HCT116 (cell line): ENCODE data around the gene UBAP2L. TPM values are rescaled to one million over a fixed set of nuclear protein-coding genes. Genes with fewer than 3 reads are reported as not detected.

Experiments used
- ATAC-seq: fragments of 200-7000 bp; cut with Tn5 transposase; 2 replicates; pipeline ENCODE4 v1.9.1; 2020; ENCODE audit warnings: mild to moderate bottlenecking, moderate library complexity
- BruUV-seq: library from RNA; stranded (reverse); fragments of 400-500 nt; replicated peaks from 2 replicates; lab custom pipeline; 2021; lab: Mats Ljungman, UMichigan
- CTCF ChIA-PET: fragments of 300-600 bp; sonication (Branson Sonifier 250); formaldehyde crosslinking; loops from one replicate; lab custom pipeline; 2021; ENCODE audit warnings: antibody characterized with exemption; lab: Charles Lee
- POLR2A ChIA-PET: fragments of 300-600, 350-600 bp; sonication (Branson Sonifier 250); formaldehyde crosslinking; loops from one replicate; lab custom pipeline; 2021; ENCODE audit warnings: antibody characterized with exemption; lab: Charles Lee
- RAD21 ChIA-PET, 2 experiments: fragments of 300-600 bp; sonication (Branson Sonifier 250); formaldehyde crosslinking; loops; one replicate each; lab custom pipeline; 2023; ENCODE audit warnings: low total read pairs in 2 of 2; ENCODE audit not compliant: uncharacterized antibody in 2 of 2, unreplicated experiment in 2 of 2, low non-redundant PET in 1 of 2; lab: Charles Lee
- DNase-seq: peaks from one replicate; pipeline ENCODE4 v3.0.0-alpha.2; 2010; ENCODE audit warnings: low read depth, low spot score
- H2AFZ ChIP-seq: fragments of 200-600 bp; shearing (Covaris generic), sonication (generic); 2 replicates; pipeline ENCODE4 v1.6.1; 2017; ENCODE audit warnings: low read depth, mixed run types, mixed read lengths, antibody characterized with exemption, low read length; ENCODE audit not compliant: poor library complexity, severe bottlenecking
- H3K27ac ChIP-seq: 2 replicates; pipeline ENCODE4 v1.5.1; 2012; ENCODE audit warnings: low read depth, low read length
- H3K27me3 ChIP-seq: fragments of 200-600 bp; sonication (generic); 2 replicates; pipeline ENCODE4 v1.6.1; 2016; ENCODE audit warnings: mixed run types, low read length, mixed read lengths; ENCODE audit not compliant: insufficient read depth
- H3K36me3 ChIP-seq, 2 experiments: fragments of 200-500 bp in 1 of 2; fragments of 200-600 bp in 1 of 2; sonication (Bioruptor generic) in 1 of 2; sonication (generic) in 1 of 2; 2 replicates each; pipeline versions ENCODE4 v1.5.1 to v1.6.1; 2014 to 2016; ENCODE audit warnings: low read length in 2 of 2, inconsistent platforms in 1 of 2, mixed read lengths in 1 of 2, mixed run types in 1 of 2; ENCODE audit not compliant: insufficient read depth in 2 of 2, control insufficient read depth in 1 of 2
- H3K4me1 ChIP-seq, 2 experiments: fragments of 200-600 bp in 1 of 2; sonication (generic) in 1 of 2; 2 replicates each; pipeline versions ENCODE4 v1.5.1 to v1.6.1; 2012 to 2017; ENCODE audit warnings: low read length in 2 of 2, inconsistent platforms in 1 of 2, mild to moderate bottlenecking in 1 of 2, mixed read lengths in 1 of 2, mixed run types in 1 of 2, moderate library complexity in 1 of 2; ENCODE audit not compliant: insufficient read depth in 2 of 2, control insufficient read depth in 1 of 2
- H3K4me2 ChIP-seq: fragments of 200-600 bp; sonication (generic); 2 replicates; pipeline ENCODE4 v1.6.1; 2017; ENCODE audit warnings: mixed run types, low read length, mixed read lengths
- H3K4me3 ChIP-seq, 2 experiments: fragments of 200-600 bp in 1 of 2; sonication (generic) in 1 of 2; replicated peaks in 1 of 2; 2 replicates each; pipeline ENCODE4 v1.5.1; 2011 to 2016; ENCODE audit warnings: low read length in 2 of 2, control low read depth in 1 of 2, low read depth in 1 of 2, mild to moderate bottlenecking in 1 of 2, mixed read lengths in 1 of 2, mixed run types in 1 of 2
- H3K79me2 ChIP-seq: fragments of 200-600 bp; sonication (generic); 2 replicates; pipeline ENCODE4 v1.6.1; 2017; ENCODE audit warnings: mild to moderate bottlenecking, mixed run types, low read length, moderate library complexity, mixed read lengths; ENCODE audit not compliant: insufficient read depth
- H3K9ac ChIP-seq: fragments of 200-600 bp; sonication (generic); 2 replicates; pipeline ENCODE4 v1.6.1; 2016; ENCODE audit warnings: low read length, mixed read lengths
- H3K9me2 ChIP-seq: fragments of 200-600 bp; sonication (generic), shearing (Covaris generic); 2 replicates; pipeline ENCODE4 v1.6.1; 2017; ENCODE audit warnings: mixed run types, mild to moderate bottlenecking, moderate library complexity; ENCODE audit not compliant: insufficient read depth
- H3K9me3 ChIP-seq, 2 experiments: fragments of 200-500 bp in 1 of 2; fragments of 200-600 bp in 1 of 2; sonication (Bioruptor generic) in 1 of 2; sonication (generic) in 1 of 2; 2 replicates each; pipeline ENCODE4 v1.6.1; 2014 to 2017; ENCODE audit warnings: low read length in 2 of 2, mixed read lengths in 2 of 2, inconsistent platforms in 1 of 2, low read depth in 1 of 2, mild to moderate bottlenecking in 1 of 2, mixed run types in 1 of 2, moderate library complexity in 1 of 2; ENCODE audit not compliant: control insufficient read depth in 1 of 2, insufficient read depth in 1 of 2
- H4K20me1 ChIP-seq: fragments of 200-600 bp; sonication (generic), shearing (Covaris generic); 2 replicates; pipeline ENCODE4 v1.6.1; 2017; ENCODE audit warnings: mixed run types, mild to moderate bottlenecking, moderate library complexity; ENCODE audit not compliant: insufficient read depth
- ATF3 ChIP-seq: IDR thresholded peaks from 2 replicates; pipeline ENCODE4 v1.6.1; 2012
- CEBPB ChIP-seq: IDR thresholded peaks from 2 replicates; pipeline ENCODE4 v1.6.1; 2012; ENCODE audit warnings: low read depth
- CTCF ChIP-seq, 3 experiments: fragments of 200-600 bp in 1 of 3; sonication (generic) in 1 of 3; IDR thresholded peaks in 2 of 3; conservative IDR thresholded peaks in 1 of 3; 2 replicates each; pipeline ENCODE4 v1.5.1; 2012 to 2017; ENCODE audit warnings: low read depth in 2 of 3, low read length in 2 of 3, antibody characterized with exemption in 1 of 3, borderline replicate concordance in 1 of 3, control low read depth in 1 of 3, mild to moderate bottlenecking in 1 of 3, mixed read lengths in 1 of 3, mixed run types in 1 of 3, moderate library complexity in 1 of 3; ENCODE audit not compliant: insufficient read depth in 1 of 3
- EZH2 ChIP-seq: fragments of 200-600 bp; sonication (generic); IDR thresholded peaks from 2 replicates; pipeline ENCODE4 v1.6.1; 2017; ENCODE audit warnings: antibody characterized with exemption, mixed run types
- EZH2phosphoT487 ChIP-seq: fragments of 200-600 bp; IDR thresholded peaks from 2 replicates; pipeline ENCODE4 v1.6.1; 2018; ENCODE audit warnings: antibody characterized with exemption, borderline replicate concordance
- FOSL1 ChIP-seq: IDR thresholded peaks from 2 replicates; pipeline ENCODE4 v1.6.1; 2012; ENCODE audit warnings: low read depth
- JUND ChIP-seq: IDR thresholded peaks from 2 replicates; pipeline ENCODE4 v1.6.1; 2012
- MAX ChIP-seq: IDR thresholded peaks from 2 replicates; pipeline ENCODE4 v1.6.1; 2012
- POLR2A ChIP-seq: IDR thresholded peaks from 2 replicates; pipeline ENCODE4 v1.7.0; 2011; ENCODE audit warnings: borderline replicate concordance; ENCODE audit not compliant: insufficient read depth, insufficient read length; ENCODE audit errors: extremely low read depth
- POLR2AphosphoS5 ChIP-seq: IDR thresholded peaks from 2 replicates; pipeline ENCODE4 v1.6.1; 2011; ENCODE audit warnings: mild to moderate bottlenecking, low read depth, low read length, moderate library complexity
- REST ChIP-seq: IDR thresholded peaks from 2 replicates; pipeline ENCODE4 v1.6.1; 2012; ENCODE audit warnings: low read depth
- SIN3A ChIP-seq: IDR thresholded peaks from 2 replicates; pipeline ENCODE4 v1.6.1; 2012; ENCODE audit warnings: low read depth
- SRF ChIP-seq: IDR thresholded peaks from 2 replicates; pipeline ENCODE4 v1.6.1; 2012; ENCODE audit warnings: low read depth
- TCF7L2 ChIP-seq: IDR thresholded peaks from 2 replicates; pipeline ENCODE4 v1.7.0; 2011; ENCODE audit warnings: borderline replicate concordance, inconsistent platforms; ENCODE audit not compliant: insufficient read depth, insufficient read length; ENCODE audit errors: extremely low read depth
- ZBTB33 ChIP-seq: IDR thresholded peaks from 2 replicates; pipeline ENCODE4 v1.6.1; 2011; ENCODE audit warnings: mild to moderate bottlenecking, low read length, moderate library complexity; ENCODE audit not compliant: insufficient replicate concordance; ENCODE audit errors: extremely low read depth
- ZFX ChIP-seq: fragments of 450-650 bp; IDR thresholded peaks from 2 replicates; pipeline ENCODE4 v1.6.1; 2017
- ZNF274 ChIP-seq: fragments of 200-500 bp; sonication (Bioruptor generic); IDR thresholded peaks from 2 replicates; pipeline ENCODE4 v1.6.1; 2014; ENCODE audit warnings: mild to moderate bottlenecking, low read depth, low read length, inconsistent platforms
- intact Hi-C: fragments of 100-400 bp; cut with micrococcal nuclease; formaldehyde crosslinking; loops from 2 replicates; pipeline ENCODE4 v1.10.0; 2022
- total RNA-seq: library from RNA; stranded (reverse); gene quantifications from one replicate; pipeline ENCODE4 v1.2.1, GENCODE V29; 2021; ENCODE audit not compliant: unreplicated experiment

UBAP2L gene
- total RNA-seq, 1 experiment from 2014 or later = 189 TPM

- ChIA-PET RAD21 (interaction anchor here in 1 of 2 experiments (1.4 kb wide), 1 partner anchor 73 kb away, joined by 11 read pairs; no protein-coding TSS in a partner anchor), POLR2A (interaction anchor here (0.7 kb wide), 1 partner anchor 236 kb away, joined by 4 read pairs; no protein-coding TSS in a partner anchor), CTCF (interaction anchor here (1.5 to 1.8 kb wide), 2 partner anchors 73 to 274 kb away, joined by 6 to 16 read pairs; no protein-coding TSS in a partner anchor)
- Histone ChIP-seq H3K79me2 (peaks cover 13% of the 10 kb centered on the region), H3K27me3 (no peaks in the 10 kb centered on the region), H4K20me1 (no peaks in the 10 kb centered on the region), H2AFZ (peak within 1 kb of the TSS; percentile 9), H3K4me2 (peak within 1 kb of the TSS; percentile 95), H3K9me3 (no peaks in the 10 kb centered on the region), H3K4me3 (peak within 1 kb of the TSS; percentile 78 to 97), H3K36me3 (peaks cover 20 to 26% of the 10 kb centered on the region in 2 experiments), H3K9me2 (no peaks in the 10 kb centered on the region), H3K27ac (peak within 1 kb of the TSS; percentile 73), H3K4me1 (peaks cover 3 to 16% of the 10 kb centered on the region in 2 experiments; a peak in 3 of 4 replicates), H3K9ac (peak within 1 kb of the TSS; percentile 92)
- ATAC-seq (peak; percentile 94), DNase-seq (peak; percentile 96)
- intact Hi-C loops = loop anchor here (1.0 to 5.0 kb wide), 3 partner anchors 73 to 920 kb away; no protein-coding TSS in a partner anchor
- TSS peak; percentile 70 for BruUV-seq
- TF ChIP-seq EZH2 (no peak), JUND (no peak), EZH2phosphoT487 (no peak), MAX (peak; percentile 62), CEBPB (no peak), SIN3A (peak; percentile 49; the same call in 1 of the 2 replicates), SRF (no peak), FOSL1 (no peak), ZBTB33 (peak; percentile 53), ATF3 (no peak), POLR2A (peak; percentile 48), ZNF274 (no peak), TCF7L2 (peak; percentile 66), POLR2AphosphoS5 (peak; percentile 90), ZFX (no peak), REST (no peak), CTCF (IDR thresholded peaks at IDR 0.05 in 2 of 3, conservative IDR thresholded peaks at IDR 0.05 in 1 of 3; ENCODE audit: borderline replicate concordance in 1 of 3, insufficient read depth in 1 of 3, low read depth in 2 of 3, low read length in 2 of 3) (peak; percentile 71 to 92 (median 91))
These were observed 51.7 kb downstream of the UBAP2L start, which contains the start of gene HAX1 for GRCh38 chr1:154272217-154272998. Gene HAX1, plus strand, starts transcription at chr1:154272629. Its CDS starts 95 bp downstream, at chr1:154272724.
